Left renal pelvis (tissue), 4 donors: Measurements from ENCODE around the gene SCNM1. TPM values are rescaled to one million over a fixed set of nuclear protein-coding genes. Genes with fewer than 3 reads are reported as not detected.
A peak's percentile ranks its signal among the peaks of the same experiment; 100 is the strongest.
"Not testable (repeated sequence)": the region's sequence is repeated elsewhere in the genome, so short reads cannot be mapped to it uniquely, and the experiment has no call there.

Source experiments
- DNase-seq, 4 donors: peaks; one replicate each; pipeline ENCODE4 v3.0.0-alpha.2; 2013; ENCODE audit warnings: low read depth in 4 of 4, low spot score in 3 of 4
- polyA plus RNA-seq, 4 donors: library from polyadenylated mRNA; unstranded; fragments of 120-200 nt; gene quantifications; one replicate each; pipeline ENCODE4 v1.2.1, GENCODE V29; 2013; ENCODE audit not compliant: insufficient read length in 4 of 4

Gene SCNM1
- polyA plus RNA-seq, 4 donors, result 35.2 to 46.8 (median 39.9) TPM

- no peak for DNase-seq
Measured at GRCh38 chr1:151146072-151146411, 19.9 kb upstream of the SCNM1 start.

DNA sequence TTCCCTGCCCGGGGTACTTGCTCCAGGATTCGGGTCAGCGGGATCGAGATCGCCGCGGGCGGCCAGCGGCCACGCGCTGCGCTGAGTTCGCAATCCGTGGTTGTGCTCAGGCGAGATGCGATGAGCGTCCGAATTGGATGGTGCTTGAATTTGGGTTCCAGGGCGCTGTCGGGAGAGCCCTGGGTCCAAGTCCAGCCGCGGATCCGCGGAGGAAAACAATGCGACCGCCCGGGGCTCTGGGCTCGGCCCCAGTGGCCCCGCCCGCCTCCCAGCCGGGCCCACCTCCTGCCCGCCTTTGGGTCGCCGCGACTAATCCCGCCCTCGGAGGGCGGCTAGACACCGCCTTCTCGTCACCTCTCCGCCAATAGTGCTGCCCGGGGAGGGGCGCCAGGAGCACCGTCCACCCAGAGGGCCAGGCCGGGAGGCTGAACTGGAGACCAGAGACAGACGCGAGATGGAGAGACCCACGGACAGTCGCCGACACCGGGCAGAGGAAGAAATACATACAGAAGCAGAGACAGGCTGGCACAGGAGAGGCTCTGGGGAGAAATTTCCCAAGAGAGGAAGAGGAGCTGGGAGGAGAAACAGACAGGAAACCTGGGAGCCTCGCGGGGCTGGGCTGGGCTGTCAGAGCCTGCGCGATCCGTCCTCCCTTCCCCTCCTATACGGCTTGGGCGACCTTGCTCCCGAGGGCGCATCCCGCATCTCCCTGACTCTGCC lies 19.4 kb upstream of the SCNM1 start, which contains the start of gene SEMA6C:
Gene SEMA6C (minus strand): TSS at position 220 of the 720 bp plus-strand sequence. CDS start 4,010 bp downstream, outside the sequence.
- DNase-seq, result peak in 3 of 4 donors; percentile 82 to 88 (median 87)

GRCh38 chr1:151147132-151147503 lies 18.8 kb upstream of the SCNM1 start:
- no peak for DNase-seq

DNA sequence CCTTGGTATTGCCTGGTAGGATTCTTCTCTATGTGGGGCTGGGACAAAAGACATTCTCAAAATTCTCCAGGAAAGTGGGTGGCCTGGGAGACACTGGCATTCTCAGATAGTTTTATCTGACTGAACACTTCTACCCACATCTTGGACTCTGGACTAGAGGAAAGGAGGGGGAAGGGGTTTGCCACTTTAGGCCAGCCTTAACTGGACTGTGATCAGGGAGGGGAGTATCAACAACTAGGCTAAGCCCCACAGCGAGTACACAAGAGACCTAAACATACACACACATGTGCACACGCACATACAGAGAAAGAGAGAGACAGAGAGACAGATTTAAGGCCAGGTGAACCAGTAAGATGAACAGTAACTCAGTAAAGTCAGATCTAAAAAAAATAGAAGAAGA lies 18.3 kb upstream of the SCNM1 start:
- no peak for DNase-seq

DNA sequence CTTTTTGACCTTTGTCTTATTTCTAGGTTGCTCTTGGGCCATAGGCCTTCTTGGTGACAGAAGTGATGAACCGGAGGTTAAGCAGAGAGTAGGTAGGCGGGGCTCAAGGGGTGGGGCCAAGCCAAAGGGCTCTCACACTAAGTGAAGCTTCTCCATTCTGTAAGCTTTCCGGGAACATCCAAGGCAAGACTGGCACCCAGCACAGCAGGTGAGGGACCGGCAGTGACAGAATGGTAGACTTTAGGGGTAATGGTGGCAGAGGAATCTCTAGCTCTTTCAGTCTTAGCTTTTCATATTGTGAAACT lies 9.5 kb upstream of the SCNM1 start, which contains the start of gene TNFAIP8L2:
Gene TNFAIP8L2 (plus strand): TSS at position 135 of the 305 bp plus-strand sequence. CDS start 2,049 bp downstream, outside the sequence.
- DNase-seq, result no peak

DNA sequence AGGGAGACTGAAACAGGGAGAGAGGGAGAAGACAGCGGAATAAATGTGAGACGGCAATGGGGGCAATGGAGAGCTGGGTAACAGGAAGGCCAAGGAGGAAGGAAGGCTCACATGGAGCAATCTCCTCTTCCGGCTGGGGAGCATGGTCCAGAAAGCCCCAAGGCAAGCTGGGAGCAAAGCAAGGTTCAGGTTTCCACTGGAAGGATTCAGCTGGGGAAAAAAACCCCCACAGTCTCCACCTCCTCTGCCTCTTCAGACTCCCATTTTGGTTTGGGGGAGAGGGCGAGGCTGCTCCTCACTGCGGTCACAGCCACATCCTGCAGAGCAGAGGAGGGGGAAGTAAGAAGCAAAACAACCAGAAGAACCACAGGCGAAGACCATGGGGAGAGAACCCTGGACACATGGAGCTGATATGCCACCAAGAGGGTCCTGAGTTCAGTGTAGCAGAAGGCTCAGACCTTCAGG lies 8.8 kb upstream of the SCNM1 start:
- no peak for DNase-seq

DNA sequence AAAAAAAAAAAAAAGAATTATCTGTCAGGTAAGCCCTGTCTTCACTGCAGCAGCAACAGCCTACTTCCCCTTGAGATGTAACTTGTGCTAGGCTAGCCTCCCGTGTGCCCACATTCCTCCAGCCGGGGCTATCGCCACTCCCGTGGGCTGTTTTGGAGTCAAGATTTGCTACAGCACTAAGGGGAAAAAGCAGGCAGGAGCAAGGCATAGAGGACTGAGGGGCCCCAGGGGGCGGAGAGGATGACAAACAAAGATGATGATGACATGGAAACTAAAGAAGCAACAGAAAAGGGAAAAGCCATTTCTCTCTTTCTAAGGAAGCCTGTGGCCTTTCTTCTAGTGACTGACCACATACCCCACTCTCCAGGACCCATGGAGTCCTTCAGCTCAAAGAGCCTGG lies 7.6 kb upstream of the SCNM1 start:
- no peak for DNase-seq

DNA sequence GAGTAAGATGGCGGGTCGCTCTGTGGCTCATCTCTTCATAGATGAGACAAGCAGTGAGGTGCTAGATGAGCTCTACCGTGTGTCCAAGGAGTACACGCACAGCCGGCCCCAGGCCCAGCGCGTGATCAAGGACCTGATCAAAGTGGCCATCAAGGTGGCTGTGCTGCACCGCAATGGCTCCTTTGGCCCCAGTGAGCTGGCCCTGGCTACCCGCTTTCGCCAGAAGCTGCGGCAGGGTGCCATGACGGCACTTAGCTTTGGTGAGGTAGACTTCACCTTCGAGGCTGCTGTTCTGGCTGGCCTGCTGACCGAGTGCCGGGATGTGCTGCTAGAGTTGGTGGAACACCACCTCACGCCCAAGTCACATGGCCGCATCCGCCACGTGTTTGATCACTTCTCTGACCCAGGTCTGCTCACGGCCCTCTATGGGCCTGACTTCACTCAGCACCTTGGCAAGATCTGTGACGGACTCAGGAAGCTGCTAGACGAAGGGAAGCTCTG lies 7.1 kb upstream of the SCNM1 start:
- no peak for DNase-seq

- DNase-seq, result no peak
Measured at GRCh38 chr1:151159373-151159772, 6.6 kb upstream of the SCNM1 start.

GRCh38 chr1:151164732-151165280 lies 1.1 kb upstream of the SCNM1 start:
- no peak for DNase-seq

DNA sequence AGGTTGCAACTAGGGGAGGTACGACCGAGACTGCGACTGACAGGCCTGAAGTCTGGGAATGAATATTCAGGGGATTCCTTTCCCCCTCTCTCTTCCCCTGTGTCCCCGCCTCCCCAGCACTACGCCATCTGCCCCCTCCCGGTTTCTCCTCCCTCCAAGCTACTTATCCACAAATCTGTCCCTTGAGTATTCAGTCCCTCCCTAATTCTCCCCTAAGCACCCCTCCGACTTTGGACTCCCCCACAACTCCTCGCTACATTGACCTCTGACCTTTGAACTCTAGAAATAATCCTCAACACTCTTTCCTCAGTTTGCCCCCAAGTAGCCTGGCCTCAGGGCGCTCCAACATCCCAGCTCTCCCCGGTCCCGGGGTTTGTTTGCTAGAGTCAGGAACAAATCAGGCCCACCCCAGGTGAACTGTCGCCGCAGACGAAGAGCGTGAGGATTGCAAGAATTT lies 635 bp upstream of the SCNM1 start:
- DNase-seq, result no peak

GRCh38 chr1:151166505-151166956 lies 587 bp downstream of the SCNM1 start:
- no peak for DNase-seq

DNA sequence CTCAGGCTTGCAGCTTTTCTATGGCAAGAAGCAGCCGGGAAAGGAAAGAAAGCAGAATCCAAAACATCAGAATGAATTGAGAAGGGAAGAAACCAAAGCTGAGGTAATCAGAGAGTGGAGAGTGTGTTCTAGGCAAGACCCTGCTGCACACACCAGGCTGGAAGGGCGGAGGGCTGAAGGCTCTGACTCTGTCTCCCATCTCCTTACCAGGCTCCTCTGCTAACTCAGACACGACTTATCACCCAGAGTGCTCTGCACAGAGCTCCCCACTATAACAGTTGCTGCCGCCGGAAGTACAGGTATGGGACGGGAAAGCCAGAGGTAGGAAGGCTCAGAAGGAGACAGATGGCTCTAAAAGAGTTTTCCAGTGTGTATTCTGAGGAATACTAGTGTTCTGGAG lies 1.2 kb downstream of the SCNM1 start:
- DNase-seq, result no peak

- no peak for DNase-seq
Measured at GRCh38 chr1:151171190-151171589, 5.2 kb downstream of the SCNM1 start.

DNA sequence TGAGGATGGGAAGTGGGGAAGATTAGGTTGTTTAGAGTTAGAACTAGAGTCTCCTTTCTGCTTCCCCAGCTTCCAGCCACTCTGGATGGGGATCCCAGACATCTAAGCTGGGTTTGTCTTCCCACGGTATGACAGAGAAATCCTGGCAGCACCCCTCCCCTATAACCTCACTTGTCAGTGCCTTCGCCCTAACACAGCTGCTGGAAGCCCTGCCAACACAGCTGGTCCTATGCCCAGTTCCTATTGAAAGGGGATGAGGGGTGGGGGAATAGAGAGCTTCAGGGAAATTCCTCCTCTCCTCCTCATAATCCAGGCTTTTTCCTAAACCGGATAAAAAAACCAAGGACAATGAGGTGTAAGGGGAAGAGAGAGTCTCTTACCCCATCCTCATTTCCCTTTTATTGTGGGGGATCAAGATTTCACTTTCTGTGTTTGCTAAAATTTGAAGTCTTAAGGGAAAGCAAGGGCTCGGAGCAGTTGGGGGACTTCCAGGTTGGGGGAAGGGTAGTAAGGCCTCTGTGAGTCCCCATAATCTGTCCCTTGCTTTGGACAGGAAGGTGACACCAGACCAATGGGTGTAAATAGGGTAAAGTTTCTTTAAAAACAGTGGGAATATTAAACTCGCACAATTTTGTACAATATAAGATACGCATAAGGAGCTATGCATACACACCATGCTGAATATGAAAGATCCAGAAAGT lies 9.2 kb downstream of the SCNM1 start:
- DNase-seq, result no peak

DNA sequence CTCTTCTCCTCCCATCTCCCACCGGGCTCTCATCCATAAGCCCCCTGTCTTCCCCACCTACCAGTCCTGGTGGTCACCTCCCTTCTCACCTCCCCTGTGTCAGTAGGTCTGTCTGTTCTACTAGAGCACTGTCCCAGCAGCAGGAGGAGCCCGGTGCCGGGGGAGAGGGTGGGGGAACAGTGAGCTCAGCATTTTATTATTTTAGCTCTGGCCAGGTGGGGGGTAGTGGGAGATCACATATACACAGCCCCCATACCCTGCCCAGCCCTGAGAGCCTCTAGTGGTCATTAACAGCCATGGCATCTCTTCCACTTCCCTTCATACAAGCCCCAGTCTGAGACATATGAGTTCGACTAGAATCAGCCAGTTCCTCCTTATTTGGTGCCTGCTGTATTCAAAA lies 9.9 kb downstream of the SCNM1 start, which contains the start of gene TMOD4:
Gene TMOD4 (minus strand): TSS at position 119 of the 400 bp plus-strand sequence. CDS start 1,106 bp downstream, outside the sequence.
- no peak for DNase-seq

- DNase-seq, result no peak
Measured at GRCh38 chr1:151176514-151177045, 10.6 kb downstream of the SCNM1 start.

GRCh38 chr1:151184211-151184610 lies 18.3 kb downstream of the SCNM1 start:
- DNase-seq, result no peak

DNA sequence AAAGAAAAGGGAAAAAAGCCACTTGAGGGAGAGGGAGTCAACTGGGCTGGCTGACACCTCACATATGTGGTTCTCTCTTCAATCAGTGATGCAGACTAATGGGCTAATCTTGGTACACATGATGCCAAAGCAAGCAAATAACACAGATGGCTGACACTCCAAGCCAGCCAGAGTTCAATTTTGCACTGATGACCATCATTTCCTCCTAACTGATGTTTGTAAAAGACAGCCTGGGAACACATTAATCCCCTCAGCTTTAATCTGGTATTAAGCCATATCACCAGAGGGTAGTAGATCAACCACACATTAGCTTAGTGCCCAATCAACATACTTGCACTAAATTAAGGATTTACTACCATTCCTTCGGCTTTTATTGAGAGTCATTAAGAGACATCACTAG lies 21.3 kb downstream of the SCNM1 start:
- no peak for DNase-seq

GRCh38 chr1:151188667-151189066 lies 22.7 kb downstream of the SCNM1 start:
- DNase-seq, result not testable (repeated sequence)
